Mesenchymal stem cell (in vitro differentiated cells and primary cell): ENCODE results near the gene C12orf57.

Experiments
- DNase-seq: peaks from one replicate; pipeline ENCODE4 v3.0.0-alpha.2; 2013
- H2AFZ ChIP-seq: one replicate; pipeline ENCODE4 v1.6.1; 2013; ENCODE audit warnings: low read depth, mild to moderate bottlenecking, control low read depth, inconsistent platforms, low read length, moderate library complexity
- H2AK5ac ChIP-seq: 2 replicates; pipeline ENCODE4 v1.6.1; 2013; ENCODE audit warnings: low read length, moderate library complexity, mild to moderate bottlenecking, inconsistent platforms; ENCODE audit not compliant: severe bottlenecking
- H2BK120ac ChIP-seq: one replicate; pipeline ENCODE4 v1.6.1; 2013; ENCODE audit warnings: low read depth, mild to moderate bottlenecking, inconsistent platforms, low read length, moderate library complexity
- H2BK12ac ChIP-seq, 2 experiments: one replicate each; pipeline ENCODE4 v1.6.1; 2013; ENCODE audit warnings: inconsistent platforms in 2 of 2, low read length in 2 of 2, mild to moderate bottlenecking in 2 of 2, moderate library complexity in 2 of 2, control low read depth in 1 of 2
- H2BK15ac ChIP-seq: one replicate; pipeline ENCODE4 v1.6.1; 2013; ENCODE audit warnings: mild to moderate bottlenecking, low read depth, inconsistent platforms; ENCODE audit not compliant: poor library complexity, severe bottlenecking
- H2BK5ac ChIP-seq: 2 replicates; pipeline ENCODE4 v1.6.1; 2013; ENCODE audit warnings: low read depth, mild to moderate bottlenecking, low read length, control low read depth, inconsistent platforms; ENCODE audit not compliant: poor library complexity, severe bottlenecking
- H3K14ac ChIP-seq, 2 experiments: one replicate each; pipeline ENCODE4 v1.6.1; 2013; ENCODE audit warnings: inconsistent platforms in 2 of 2, low read length in 2 of 2, control low read depth in 1 of 2, mild to moderate bottlenecking in 1 of 2, moderate library complexity in 1 of 2
- H3K18ac ChIP-seq, 2 experiments: one replicate each; pipeline ENCODE4 v1.6.1; 2013; ENCODE audit warnings: inconsistent platforms in 2 of 2, low read length in 2 of 2, control low read depth in 1 of 2, low read depth in 1 of 2, mild to moderate bottlenecking in 1 of 2
- H3K23ac ChIP-seq, 2 experiments: one replicate each; pipeline ENCODE4 v1.6.1; 2013; ENCODE audit warnings: inconsistent platforms in 2 of 2, low read length in 2 of 2, mild to moderate bottlenecking in 2 of 2, moderate library complexity in 2 of 2, control low read depth in 1 of 2
- H3K27ac ChIP-seq: 2 replicates; pipeline ENCODE4 v1.5.1; 2013; ENCODE audit warnings: mild to moderate bottlenecking, moderate library complexity, low read length, control low read depth, inconsistent platforms; ENCODE audit not compliant: poor library complexity, severe bottlenecking
- H3K27me3 ChIP-seq, 2 experiments: 2 replicates each; pipeline versions ENCODE4 v1.6.1 to v1.7.0; 2013; ENCODE audit warnings: low read length in 2 of 2, mild to moderate bottlenecking in 2 of 2, moderate library complexity in 2 of 2, control low read depth in 1 of 2, inconsistent platforms in 1 of 2; ENCODE audit not compliant: control insufficient read depth in 1 of 2, insufficient read depth in 1 of 2
- H3K36me3 ChIP-seq, 2 experiments: 2 replicates each; pipeline versions ENCODE4 v1.6.1 to v1.7.0; 2013; ENCODE audit warnings: low read length in 2 of 2, control low read depth in 1 of 2, inconsistent platforms in 1 of 2, low read depth in 1 of 2, mild to moderate bottlenecking in 1 of 2; ENCODE audit not compliant: insufficient read depth in 2 of 2, control insufficient read depth in 1 of 2
- H3K4ac ChIP-seq, 2 experiments: one replicate each; pipeline ENCODE4 v1.6.1; 2013; ENCODE audit warnings: inconsistent platforms in 2 of 2, low read length in 2 of 2, mild to moderate bottlenecking in 2 of 2, moderate library complexity in 2 of 2, control low read depth in 1 of 2, low read depth in 1 of 2
- H3K4me1 ChIP-seq: 2 replicates; pipeline ENCODE4 v1.6.1; 2013; ENCODE audit warnings: low read depth, low read length, control low read depth; ENCODE audit not compliant: control insufficient read depth, insufficient read depth
- H3K4me2 ChIP-seq: 2 replicates; pipeline ENCODE4 v1.6.1; 2013; ENCODE audit warnings: low read length, mild to moderate bottlenecking, inconsistent platforms; ENCODE audit not compliant: poor library complexity, severe bottlenecking
- H3K4me3 ChIP-seq, 2 experiments: 2 replicates each; pipeline versions ENCODE4 v1.5.1 to v1.7.0; 2013; ENCODE audit warnings: low read length in 2 of 2, mild to moderate bottlenecking in 2 of 2, control low read depth in 1 of 2, low read depth in 1 of 2; ENCODE audit not compliant: insufficient read depth in 1 of 2
- H3K79me1 ChIP-seq: replicated peaks from 2 replicates; pipeline ENCODE4 v1.6.1; 2013; ENCODE audit warnings: mild to moderate bottlenecking, control low read depth, low read length, inconsistent platforms; ENCODE audit not compliant: poor library complexity, severe bottlenecking
- H3K9ac ChIP-seq: 2 replicates; pipeline ENCODE4 v1.7.0; 2013; ENCODE audit warnings: mild to moderate bottlenecking, low read length, moderate library complexity
- H3K9me3 ChIP-seq: 2 replicates; pipeline ENCODE4 v1.7.0; 2013; ENCODE audit warnings: mild to moderate bottlenecking, low read length; ENCODE audit not compliant: control insufficient read depth
- H4K8ac ChIP-seq: one replicate; pipeline ENCODE4 v1.6.1; 2013; ENCODE audit warnings: inconsistent platforms, mild to moderate bottlenecking, low read length, moderate library complexity
- H4K91ac ChIP-seq: one replicate; pipeline ENCODE4 v1.6.1; 2013; ENCODE audit warnings: mild to moderate bottlenecking, low read length, inconsistent platforms
- WGBS: methylation state at CpG from one replicate; pipeline ENCODE4 v1.1.7; 2013; ENCODE audit warnings: mixed read lengths; 5-methylcytosine and 5-hydroxymethylcytosine counted together

Gene C12orf57

GRCh38 chr12:6914246-6914946, 29.4 kb upstream of the C12orf57 start, which contains the start of gene ENO2:
TSS of gene ENO2 (plus strand) at chr12:6914580. CDS start at chr12:6915833, 1,253 bp downstream.
- peak within 1 kb of the TSS in 1 of 2 experiments; percentile 86 for H3K23ac ChIP-seq
- peak within 1 kb of the TSS; percentile 85 for H3K9ac ChIP-seq
- H2BK12ac ChIP-seq, result peak within 1 kb of the TSS in 1 of 2 experiments; percentile 80
- H2AK5ac ChIP-seq, result no peak within 1 kb of the TSS
- peak within 1 kb of the TSS; percentile 94 for H2BK15ac ChIP-seq
- peak within 1 kb of the TSS; percentile 99 for H4K8ac ChIP-seq
- peaks cover 23% of the 10 kb centered on the region for H3K4me1 ChIP-seq
- peak within 1 kb of the TSS; percentile 74 for H3K4me2 ChIP-seq
- peak within 1 kb of the TSS in 1 of 2 experiments; percentile 84 for H3K14ac ChIP-seq
- no peaks in the 10 kb centered on the region for H3K9me3 ChIP-seq
- peaks cover 2 to 24% of the 10 kb centered on the region in 2 experiments for H3K36me3 ChIP-seq
- peak within 1 kb of the TSS; percentile 95 for H4K91ac ChIP-seq
- no peak within 1 kb of the TSS for H2BK5ac ChIP-seq
- peaks cover 0 to 19% of the 10 kb centered on the region in 2 experiments for H3K27me3 ChIP-seq
- H2BK120ac ChIP-seq, result peak within 1 kb of the TSS; percentile 64
- H2AFZ ChIP-seq, result peak within 1 kb of the TSS; percentile 65
- H3K4me3 ChIP-seq, result peak within 1 kb of the TSS; percentile 64 to 92
- H3K27ac ChIP-seq, result no peak within 1 kb of the TSS
- peak within 1 kb of the TSS; percentile 40 to 84 for H3K18ac ChIP-seq
- no peaks in the 10 kb centered on the region for H3K79me1 ChIP-seq
- under 1% methylated on average over 61 of the region's 68 CpGs for WGBS
- H3K4ac ChIP-seq, result peak within 1 kb of the TSS; percentile 6 to 91
- peak; percentile 73 for DNase-seq

GRCh38 chr12:6914947-6915788, 28.7 kb upstream of the C12orf57 start:
- Histone ChIP-seq H2BK120ac (no peak overlapping the region), H3K79me1 (no peaks in the 10 kb centered on the region), H2BK5ac (no peak overlapping the region), H4K8ac (no peak overlapping the region), H3K14ac (peak overlapping the region in 1 of 2 experiments; percentile 53), H3K23ac (peak overlapping the region in 1 of 2 experiments; percentile 86), H2AFZ (peak overlapping the region; percentile 36), H3K36me3 (peaks cover 4 to 31% of the 10 kb centered on the region in 2 experiments), H3K27me3 (peaks cover 0 to 19% of the 10 kb centered on the region in 2 experiments), H4K91ac (no peak overlapping the region), H3K27ac (no peak overlapping the region), H3K9ac (peak overlapping the region; percentile 85), H3K9me3 (no peaks in the 10 kb centered on the region), H3K18ac (peak overlapping the region; percentile 0 to 13), H3K4me3 (peak overlapping the region; percentile 64 to 92), H2AK5ac (no peak overlapping the region), H2BK12ac (peak overlapping the region in 1 of 2 experiments; percentile 73), H3K4me1 (peaks cover 23% of the 10 kb centered on the region), H3K4me2 (peak overlapping the region; percentile 74), H2BK15ac (no peak overlapping the region), H3K4ac (peak overlapping the region in 1 of 2 experiments; percentile 6)
- WGBS, result 6% methylated on average over 14 of the region's 29 CpGs
- DNase-seq, result peak; percentile 52

DNA sequence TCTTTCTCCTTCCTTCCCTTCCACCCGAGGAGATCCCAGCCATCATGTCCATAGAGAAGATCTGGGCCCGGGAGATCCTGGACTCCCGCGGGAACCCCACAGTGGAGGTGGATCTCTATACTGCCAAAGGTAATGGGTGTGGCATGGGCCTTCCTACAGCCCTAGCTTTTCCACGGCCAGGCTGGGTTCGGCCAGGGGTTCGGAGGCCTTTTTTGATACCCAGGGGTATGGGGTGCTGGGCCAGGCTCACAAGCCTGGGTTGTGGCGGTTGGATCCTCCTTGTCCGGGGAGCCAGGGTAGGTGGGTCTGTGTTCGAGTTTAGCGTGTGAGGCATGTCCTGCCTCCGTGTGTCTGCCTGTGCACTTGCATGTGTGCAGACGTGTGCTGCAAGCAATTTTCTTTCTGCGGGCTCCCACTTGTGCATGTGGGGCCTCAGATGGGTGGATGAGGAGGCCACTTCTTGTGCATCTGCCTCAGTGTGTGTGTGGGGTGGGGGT, 28.0 kb upstream of the C12orf57 start:
- peaks cover 4 to 31% of the 10 kb centered on the region in 2 experiments for H3K36me3 ChIP-seq
- no peak overlapping the region for H3K23ac ChIP-seq
- no peak overlapping the region for H3K9ac ChIP-seq
- 81% methylated on average over 14 of the region's 14 CpGs for WGBS
- no peak overlapping the region for H4K8ac ChIP-seq
- H3K4me2 ChIP-seq, result no peak overlapping the region
- peaks cover 0 to 19% of the 10 kb centered on the region in 2 experiments for H3K27me3 ChIP-seq
- no peak overlapping the region for H2BK5ac ChIP-seq
- peak overlapping the region in 1 of 2 experiments; percentile 29 for H3K4ac ChIP-seq
- no peak overlapping the region for H2BK12ac ChIP-seq
- no peak overlapping the region for H2BK120ac ChIP-seq
- H3K18ac ChIP-seq, result no peak overlapping the region
- H3K4me3 ChIP-seq, result peak overlapping the region in 1 of 2 experiments; percentile 92
- H3K79me1 ChIP-seq, result no peaks in the 10 kb centered on the region
- no peak for DNase-seq
- no peak overlapping the region for H2AFZ ChIP-seq
- H3K14ac ChIP-seq, result no peak overlapping the region
- no peak overlapping the region for H3K27ac ChIP-seq
- H2AK5ac ChIP-seq, result no peak overlapping the region
- H3K9me3 ChIP-seq, result no peaks in the 10 kb centered on the region
- H4K91ac ChIP-seq, result no peak overlapping the region
- H3K4me1 ChIP-seq, result peaks cover 23% of the 10 kb centered on the region
- H2BK15ac ChIP-seq, result no peak overlapping the region
